Left ventricle myocardium superior (tissue), 1 donor: ENCODE measurements around the gene FGFR4. TPM values are rescaled to one million over a fixed set of nuclear protein-coding genes. Genes with fewer than 3 reads are reported as not detected.
A peak's percentile ranks its signal among the peaks of the same experiment; 100 is the strongest.
"Not testable (repeated sequence)": the region's sequence is repeated elsewhere in the genome, so short reads cannot be mapped to it uniquely, and the experiment has no call there.

Experiments used
- ATAC-seq: fragments of 200-7000 bp; cut with Tn5 transposase; one replicate; pipeline ENCODE4 v1.9.1; 2020; ENCODE audit warnings: mild to moderate bottlenecking, moderate library complexity
- DNase-seq: peaks from one replicate; pipeline ENCODE4 v3.0.0-alpha.2; 2020
- intact Hi-C: fragments of 100-400 bp; cut with micrococcal nuclease; formaldehyde crosslinking; loops from one replicate; pipeline ENCODE4 v1.11.0; 2022
- long read RNA-seq: library from polyadenylated mRNA; unstranded; transcript quantifications from one replicate; pipeline ENCODE4 v2.0.0, GENCODE V29; 2021
- total RNA-seq: library from RNA; stranded (reverse); fragmentation: NEBNext Ultra II Directional; extraction: Animal tissue kit (Norgen Biotek cat#: 25700); gene quantifications from one replicate; pipeline ENCODE4 v1.2.1, GENCODE V29; 2021
- donor health status: DM: no; HTN: yes; CAD: no; lungs with severe emphysema.

Gene FGFR4
- total RNA-seq: 1.4 TPM
- long read RNA-seq, partial matches to known transcripts: 1 of 1 reads
- long read RNA-seq, other reads (novel, unspliced or antisense): 0 of 1 reads

DNA sequence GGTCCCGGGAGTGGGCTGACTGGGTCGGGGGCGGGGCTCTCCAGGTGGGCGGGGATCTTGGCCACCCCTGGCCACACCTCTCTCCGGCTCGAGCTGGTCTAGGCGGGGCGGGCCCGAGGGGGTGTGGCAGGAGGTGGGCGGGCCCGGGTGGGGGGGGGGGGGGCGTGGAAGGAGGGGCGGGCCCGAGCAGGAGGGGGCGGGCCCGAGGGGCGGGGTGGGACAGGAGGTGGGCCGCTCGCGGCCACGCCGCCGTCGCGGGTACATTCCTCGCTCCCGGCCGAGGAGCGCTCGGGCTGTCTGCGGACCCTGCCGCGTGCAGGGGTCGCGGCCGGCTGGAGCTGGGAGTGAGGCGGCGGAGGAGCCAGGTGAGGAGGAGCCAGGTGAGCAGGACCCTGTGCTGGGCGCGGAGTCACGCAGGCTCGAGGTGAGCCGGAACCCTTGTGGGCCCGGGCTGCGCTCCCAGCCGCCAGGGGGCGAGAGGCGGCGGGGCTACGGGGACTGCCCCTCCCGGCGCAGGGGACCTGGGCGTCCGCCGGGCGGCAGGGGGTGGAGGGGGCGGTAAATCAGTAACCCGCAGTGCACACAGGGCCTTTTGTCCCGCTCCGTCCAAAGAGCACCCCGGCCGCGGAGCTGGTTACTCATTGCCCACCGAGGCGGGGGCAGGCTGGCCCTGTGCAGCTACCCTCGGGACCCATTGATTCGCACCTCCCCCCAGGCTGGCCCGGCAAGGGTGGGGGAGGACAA is at the start of gene FGFR4:
Gene FGFR4 (plus strand): TSS at position 262 of the 744 bp plus-strand sequence. CDS start 2,688 bp downstream, outside the sequence.
- ATAC-seq (peak; percentile 65), DNase-seq (peak; percentile 66)
- intact Hi-C loops: no loop called here

DNA sequence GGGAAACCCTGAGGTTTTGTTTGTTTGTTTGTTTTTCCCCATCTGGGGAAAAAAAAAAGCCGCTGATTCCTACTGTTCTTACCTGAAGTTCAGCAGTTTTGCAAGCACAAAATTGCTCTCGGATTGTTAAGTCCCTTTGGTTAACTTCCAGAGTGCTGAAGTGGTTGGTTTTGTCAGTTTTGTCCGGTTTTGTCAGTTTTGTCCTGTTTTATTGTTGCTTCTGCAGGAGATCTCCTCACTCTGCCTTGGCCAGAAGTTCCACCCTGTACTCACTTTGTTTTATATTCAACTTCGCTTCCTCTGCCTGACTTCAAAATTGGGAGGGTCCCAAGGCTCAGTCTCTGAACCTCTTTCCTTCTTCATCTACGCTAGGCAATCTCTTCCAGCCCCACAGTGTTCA is 49.8 kb upstream of the FGFR4 start:
- DNase-seq (no peak), ATAC-seq (no peak)
- intact Hi-C loops: no loop called here

DNA sequence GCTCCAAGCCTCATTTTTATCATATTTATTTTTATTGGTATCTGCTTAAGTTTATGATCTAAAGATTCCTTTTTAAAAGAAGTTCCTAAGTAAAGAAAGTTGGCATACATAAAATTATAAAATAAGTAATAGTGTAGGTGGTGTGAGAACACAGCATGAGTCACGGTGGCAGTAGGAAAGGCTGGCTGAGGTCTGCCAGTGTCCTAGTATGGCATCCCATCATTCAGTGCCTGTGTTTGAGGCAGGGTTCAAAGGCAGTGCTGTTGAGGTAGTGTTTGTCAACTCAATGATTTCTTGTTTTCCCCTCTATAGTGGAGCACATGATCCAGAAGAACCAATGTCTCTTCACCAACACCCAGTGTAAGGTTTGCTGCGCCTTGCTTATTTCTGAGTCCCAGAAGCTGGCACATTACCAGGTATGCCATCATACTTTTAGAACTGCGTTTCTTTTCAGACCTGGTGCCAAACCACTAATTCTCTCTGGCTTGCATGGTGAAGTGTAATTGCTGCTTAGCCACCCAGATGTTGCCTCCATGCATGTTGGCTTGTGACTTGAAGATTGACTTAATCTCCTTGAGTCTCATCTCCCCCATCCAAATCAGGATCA is 45.8 kb upstream of the FGFR4 start:
- DNase-seq (no peak), ATAC-seq (no peak)
- intact Hi-C loops: no loop called here

DNA sequence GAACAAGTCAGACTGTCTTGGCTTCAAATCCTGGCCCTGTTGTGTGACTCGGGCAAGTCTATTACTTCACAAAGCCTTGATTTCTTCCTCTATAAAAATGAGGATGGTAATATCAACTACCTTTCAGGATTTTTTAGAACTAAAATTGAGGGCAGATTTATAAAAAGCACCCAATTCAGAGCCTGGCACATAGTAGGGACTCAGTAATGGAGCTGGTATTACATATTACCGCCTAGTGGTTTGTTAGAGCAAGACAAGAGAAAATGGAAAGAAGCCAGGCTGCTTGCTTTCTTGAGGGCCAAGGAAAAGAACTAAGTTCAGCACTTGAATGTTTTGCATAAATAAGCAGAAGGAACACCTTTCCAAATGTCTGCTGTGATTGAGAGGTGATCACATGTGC is 44.8 kb upstream of the FGFR4 start:
- intact Hi-C loops: no loop called here
- no peak for DNase-seq
- ATAC-seq: no peak

DNA sequence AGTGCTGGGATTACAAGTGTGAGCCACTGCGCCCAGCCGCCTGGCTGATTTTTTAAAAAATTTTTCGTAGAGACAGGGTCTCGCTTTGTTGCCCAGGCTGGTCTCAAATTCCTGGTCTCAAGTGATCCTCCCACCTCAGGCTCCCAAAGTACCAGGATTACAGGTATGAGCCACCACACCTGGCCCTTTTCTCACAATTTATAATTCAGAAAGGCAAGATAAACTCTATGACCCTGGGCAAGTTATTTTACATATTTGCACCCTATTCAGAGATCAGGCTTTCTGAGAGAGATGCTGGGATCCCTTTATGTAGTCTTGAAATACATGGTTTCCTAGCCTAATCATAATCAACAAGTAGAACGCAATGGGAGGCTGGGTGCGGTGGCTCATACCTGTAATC is 43.6 kb upstream of the FGFR4 start:
- no peak for ATAC-seq
- DNase-seq: no peak
- intact Hi-C loops: no loop called here

DNA sequence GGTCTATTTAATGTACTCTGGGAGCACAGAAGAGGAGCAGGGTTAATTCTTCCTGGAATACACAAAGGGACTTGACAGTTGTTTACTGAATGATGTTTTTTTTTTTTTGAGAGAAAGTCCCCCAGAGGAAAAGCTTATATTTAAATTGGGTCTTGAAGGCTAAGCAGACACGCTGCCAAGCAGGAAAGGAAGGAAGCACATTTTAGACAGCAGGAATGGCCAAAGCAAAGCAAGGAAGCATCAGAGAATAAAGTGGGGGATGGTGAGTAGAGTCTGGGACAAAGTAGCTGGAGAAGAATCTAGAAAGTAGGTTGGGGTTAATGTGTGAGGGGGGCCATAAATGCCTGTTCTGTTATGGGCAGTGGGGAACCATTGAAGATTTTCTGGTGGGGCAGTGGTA is 42.8 kb upstream of the FGFR4 start:
- ATAC-seq (no peak), DNase-seq (no peak)

DNA sequence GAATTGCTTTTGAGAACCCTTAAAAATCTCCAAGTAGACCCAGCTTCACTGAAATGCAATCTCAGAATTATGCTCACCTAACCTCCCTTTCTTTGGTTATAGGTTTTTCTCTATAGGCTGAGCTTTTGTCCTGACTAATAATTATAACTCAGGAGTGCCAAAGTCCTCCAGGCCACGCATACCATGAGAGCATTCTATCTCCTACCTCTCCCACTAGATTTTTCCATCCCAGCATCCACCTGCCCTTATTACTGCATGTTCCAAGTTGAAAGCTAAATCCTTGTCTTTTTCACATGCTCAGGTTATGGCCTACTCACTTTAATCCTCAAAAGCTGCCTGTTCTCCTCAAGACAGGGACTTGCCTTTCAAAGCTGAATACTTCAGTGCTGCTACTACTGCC is 42.1 kb upstream of the FGFR4 start:
- ATAC-seq (no peak), DNase-seq (no peak)
- intact Hi-C loops: no loop called here

More for the DNA sequence above, 42.8 kb upstream of the FGFR4 start:
- intact Hi-C loops: no loop called here

DNA sequence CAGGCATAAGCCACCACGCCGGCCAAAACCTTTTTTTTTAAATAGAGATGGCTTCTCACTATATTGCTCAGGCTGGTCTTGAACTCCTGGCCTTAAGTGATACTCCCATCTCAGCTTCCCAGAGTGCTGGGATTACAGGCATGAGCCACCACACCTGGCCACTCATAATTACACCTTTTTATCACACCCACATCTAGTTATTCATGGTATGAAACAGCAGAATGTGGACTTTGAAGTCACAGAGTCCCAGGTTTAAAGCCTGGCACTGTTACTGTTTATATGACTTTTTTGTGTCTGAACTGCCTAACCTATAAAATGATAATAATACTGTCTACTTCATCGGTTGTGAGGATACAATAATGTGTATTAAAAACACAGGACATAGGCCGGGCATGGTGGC is 41.1 kb upstream of the FGFR4 start:
- DNase-seq (no peak), ATAC-seq (no peak)
- intact Hi-C loops: no loop called here

DNA sequence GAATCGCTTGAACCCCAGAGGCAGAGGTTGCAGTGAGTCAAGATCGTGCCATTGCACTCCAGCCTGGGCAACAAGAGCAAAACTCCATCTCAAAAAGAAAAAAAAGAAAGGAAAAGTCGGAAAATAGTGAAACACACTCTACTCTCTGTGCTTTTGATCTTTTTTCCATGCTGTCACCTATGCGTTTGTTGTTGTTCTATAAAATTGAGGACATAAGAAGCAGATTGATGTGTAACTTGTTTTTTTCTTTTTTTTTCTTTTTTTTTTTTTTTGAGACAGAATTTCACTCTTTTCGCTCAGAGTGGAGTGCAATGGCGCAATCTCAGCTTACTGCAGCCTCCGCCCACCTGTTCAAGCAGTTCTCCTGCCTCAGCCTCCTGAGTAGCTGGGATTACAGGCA is 38.2 kb upstream of the FGFR4 start:
- ATAC-seq, intact Hi-C loops, DNase-seq: not testable (repeated sequence)

DNA sequence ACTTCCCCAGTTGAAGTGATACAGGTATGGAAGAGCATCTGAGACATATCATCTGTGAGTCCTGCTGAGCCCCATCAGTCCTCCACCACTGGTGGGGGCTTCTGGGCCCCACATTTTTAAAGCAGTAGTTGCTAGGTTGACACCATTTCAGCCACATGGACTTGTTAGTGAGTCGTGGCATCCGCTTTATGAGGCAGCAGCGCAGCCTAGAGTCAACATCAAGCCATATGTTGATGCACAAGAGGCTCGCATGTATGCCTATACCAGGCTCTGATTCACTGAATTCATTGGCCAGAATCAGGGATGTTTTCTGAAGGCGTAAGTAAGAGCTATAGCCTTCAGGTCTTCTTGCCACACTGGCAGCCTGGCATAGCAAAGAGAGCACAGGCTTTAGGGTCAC is 37.4 kb upstream of the FGFR4 start:
- ATAC-seq (no peak), DNase-seq (no peak)
- intact Hi-C loops: no loop called here

DNA sequence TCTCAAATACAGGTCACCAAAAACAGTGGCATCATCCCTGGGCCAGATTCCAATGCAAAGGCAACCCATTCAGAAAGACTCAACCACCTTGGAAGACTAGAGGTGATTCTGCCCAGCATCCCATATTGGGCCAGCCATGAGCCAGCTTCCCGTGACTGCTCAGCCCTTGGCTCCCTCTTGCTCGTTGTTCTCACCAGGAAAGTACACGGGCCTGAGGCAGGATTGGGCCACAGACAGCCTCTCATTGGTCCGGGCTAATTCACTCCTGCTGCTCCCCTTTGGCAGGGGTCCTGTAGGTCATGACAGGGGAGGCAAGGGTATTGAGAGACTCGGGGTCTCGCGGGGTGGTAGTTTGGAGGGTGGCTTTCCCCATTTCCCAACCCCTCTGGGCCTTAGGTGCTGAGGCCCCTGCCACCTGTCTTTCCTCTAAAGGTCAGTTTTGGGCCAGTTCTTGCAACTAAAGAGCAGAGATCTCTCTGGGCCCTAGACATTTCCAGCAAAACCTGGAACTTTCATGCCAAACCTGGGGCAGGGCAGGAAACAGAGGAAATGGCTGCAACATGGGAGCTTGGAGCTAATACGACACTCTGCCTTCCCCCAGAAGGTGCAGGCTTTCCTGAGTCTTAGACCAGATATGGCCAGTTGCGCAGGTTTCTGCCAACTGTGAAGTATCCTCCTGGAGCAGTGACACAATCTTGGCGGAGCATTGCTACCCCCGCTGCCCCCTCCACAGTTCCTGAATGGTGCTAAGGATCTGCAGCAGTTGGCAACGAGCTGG is 22.0 kb upstream of the FGFR4 start:
- intact Hi-C loops: no loop called here
- ATAC-seq (no peak), DNase-seq (no peak)

DNA sequence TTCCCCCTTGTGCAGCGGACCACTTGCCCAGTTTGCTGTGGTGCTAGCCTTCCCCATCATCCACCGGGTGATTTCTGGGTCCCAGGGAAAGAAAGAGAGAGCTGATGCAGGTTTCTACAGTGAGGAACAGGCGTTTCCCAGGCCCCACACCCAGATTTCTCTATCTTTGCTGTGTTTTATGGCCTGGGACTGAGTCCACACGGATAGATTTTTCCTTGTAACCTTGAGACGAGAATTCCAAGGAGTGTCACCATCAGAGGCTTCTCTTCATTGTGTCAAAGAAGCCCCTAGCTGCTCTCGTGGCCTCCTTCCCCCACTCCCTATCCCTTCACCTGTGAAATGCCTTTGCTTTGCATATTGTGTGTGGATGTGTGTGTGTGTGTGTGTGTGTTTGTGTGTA is 21.2 kb upstream of the FGFR4 start:
- DNase-seq (no peak), ATAC-seq (no peak)
- intact Hi-C loops: no loop called here

DNA sequence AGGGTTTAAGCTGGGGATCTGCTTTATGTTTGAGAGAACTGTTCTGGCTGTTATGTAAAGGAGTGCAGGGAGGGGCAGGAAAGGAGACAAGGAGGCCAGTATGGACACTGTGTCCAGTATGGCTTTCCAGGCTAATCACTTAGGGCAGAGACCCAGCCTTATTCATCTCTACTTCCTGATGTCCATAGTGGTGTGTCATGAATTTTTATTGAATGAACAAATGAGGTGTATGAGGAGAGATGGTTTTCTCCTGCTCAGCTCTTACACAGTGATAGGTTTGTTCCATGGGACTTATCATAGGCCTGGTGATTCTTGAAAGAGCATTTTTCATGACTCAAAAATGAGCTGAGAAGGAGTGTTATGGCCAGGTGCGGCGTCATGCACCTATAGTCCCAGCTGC is 20.5 kb upstream of the FGFR4 start:
- DNase-seq: no peak
- no peak for ATAC-seq
- intact Hi-C loops: no loop called here

DNA sequence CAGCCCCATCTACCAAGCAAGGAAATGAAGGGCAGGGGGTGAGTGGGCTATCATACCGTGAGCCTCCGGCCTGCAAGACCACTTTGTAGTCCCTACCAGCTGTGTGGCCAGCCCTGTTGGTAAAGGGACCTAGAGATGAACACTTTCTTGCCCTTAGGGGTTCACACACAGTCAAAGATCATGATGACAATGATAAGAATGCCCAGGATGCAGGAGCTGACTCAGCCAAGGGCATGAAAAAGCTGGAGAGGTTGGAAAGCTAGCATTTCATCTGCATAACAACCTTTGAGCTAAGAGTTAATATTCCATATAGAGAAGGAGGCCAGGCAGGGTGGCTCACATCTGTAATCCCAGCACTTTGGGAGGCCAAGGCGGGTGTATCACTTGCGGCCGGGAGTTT is 19.2 kb upstream of the FGFR4 start:
- ATAC-seq (no peak), DNase-seq (no peak)
- intact Hi-C loops: no loop called here

DNA sequence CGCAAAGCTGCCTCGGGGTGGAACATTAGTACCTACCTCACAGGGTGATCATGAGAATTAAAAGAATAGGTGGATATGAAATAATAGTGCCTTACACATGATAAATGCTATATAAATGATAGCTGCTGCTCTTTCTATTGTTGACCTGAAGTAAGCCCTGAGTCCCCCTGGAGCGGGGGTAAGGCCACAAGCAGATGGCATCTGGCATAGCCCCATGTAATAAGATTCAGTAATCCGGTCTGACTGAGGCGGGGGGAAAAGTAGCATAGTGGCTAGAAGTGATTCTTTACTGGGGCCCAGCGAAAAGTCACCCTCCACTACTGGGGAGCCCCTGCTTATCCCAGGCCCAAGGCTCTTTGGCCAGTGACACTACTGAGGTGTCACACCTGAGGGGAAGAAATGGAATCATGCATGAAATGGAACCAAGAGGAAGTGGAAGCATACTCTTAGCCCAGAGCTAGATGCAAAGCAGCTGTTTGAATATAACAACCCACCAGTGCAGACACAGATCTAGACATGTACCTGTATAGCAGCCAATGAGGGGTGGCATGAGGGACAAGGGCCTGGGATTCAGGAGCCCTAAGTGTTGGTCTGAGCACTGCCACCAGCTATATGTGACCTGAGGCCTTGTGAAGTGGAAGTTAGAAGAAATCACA is 16.1 kb upstream of the FGFR4 start:
- ATAC-seq (no peak), DNase-seq (no peak)
- intact Hi-C loops: no loop called here

DNA sequence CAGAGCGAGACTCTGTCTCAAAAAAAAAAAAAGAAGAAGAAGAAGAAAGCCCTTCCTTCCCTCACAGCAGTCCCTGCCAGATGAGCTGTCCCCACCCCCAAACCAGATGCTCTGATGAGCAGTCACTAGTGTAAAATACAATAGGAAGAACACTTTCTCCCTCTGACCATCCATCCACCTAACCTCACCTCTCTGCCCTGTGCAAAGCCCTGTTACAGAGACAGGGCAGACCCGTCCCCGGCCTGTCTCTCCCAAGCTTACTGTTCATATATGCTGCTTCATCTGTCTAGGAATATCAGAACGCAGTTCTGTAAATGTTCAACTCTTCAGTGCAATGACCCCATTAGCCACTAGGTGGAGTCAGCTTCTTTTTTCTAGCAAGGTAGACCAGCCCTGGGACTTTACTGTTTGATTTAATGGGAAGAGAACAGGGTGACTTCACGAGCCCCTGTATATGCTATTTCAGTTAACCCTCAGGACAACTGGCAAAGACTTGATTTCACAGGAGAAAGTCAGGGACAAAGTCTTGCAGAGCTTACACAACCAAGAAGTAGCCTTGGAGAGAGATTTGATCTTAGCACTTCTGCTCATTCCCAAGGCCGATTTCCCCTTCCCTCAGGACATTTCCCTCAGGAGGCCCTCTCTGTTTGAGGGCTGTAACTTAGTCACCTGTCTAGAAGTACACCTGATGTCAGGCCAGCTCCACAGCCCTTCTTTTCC is 14.9 kb upstream of the FGFR4 start:
- peak; percentile 84 for ATAC-seq
- intact Hi-C loops: no loop called here
- no peak for DNase-seq

DNA sequence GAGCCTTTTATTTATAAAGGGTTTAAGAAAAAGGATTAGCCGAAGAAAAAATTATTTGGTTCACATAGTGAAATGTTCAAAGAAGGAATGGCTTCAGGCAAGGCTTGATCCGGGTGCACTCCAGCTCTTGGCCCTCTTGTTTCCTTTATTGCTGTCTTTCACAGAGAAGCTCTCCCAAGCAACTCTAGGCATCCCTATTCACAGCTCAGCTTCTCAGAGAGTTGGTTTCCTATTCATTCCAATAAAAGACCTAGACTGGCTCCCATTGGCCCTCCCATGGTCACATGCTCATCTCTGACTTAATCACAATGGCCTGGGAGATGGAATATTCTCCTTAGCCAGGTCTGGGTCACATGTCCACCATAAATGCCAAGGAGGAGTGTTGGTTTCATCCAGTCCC is 9.4 kb upstream of the FGFR4 start:
- ATAC-seq: no peak
- no peak for DNase-seq
- intact Hi-C loops: no loop called here

DNA sequence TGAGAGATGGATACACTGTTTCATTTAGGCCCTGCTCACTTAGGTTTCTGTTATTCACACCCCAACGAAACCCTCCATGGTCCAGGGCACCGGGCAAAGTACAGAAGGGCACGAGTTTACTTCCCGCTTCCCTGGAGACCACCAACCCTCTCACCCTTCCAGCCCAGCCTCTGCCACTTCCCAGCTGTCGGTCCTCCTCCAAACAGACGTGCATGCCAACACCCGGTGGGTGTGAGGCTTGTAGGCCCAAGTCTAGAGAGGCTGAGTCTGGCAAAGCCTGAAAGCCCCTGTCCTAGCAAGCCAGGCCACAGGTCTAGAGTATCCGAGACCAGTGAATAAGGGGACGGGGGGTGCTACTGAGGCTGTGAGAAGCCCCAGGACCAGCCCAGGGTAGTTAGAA is 7.1 kb upstream of the FGFR4 start:
- intact Hi-C loops: no loop called here
- ATAC-seq (no peak), DNase-seq (no peak)

DNA sequence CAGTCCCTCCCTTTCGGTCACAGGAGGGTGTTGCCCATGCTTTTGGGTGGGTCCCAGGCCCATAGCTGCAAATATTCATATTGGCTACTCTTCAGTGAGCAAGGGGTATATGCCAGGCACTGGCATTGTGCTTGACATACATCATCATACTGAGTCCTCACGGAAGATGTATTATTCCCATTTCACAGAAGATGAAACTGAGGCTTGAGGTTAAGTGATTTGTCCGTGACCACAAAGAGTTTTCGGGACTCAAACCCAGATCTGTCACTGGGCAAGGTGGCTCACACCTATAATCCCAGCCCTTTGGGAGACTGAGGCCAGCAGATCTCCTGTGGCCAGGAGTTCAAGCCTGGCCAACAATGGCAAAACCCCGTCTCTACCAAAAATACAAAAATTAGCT is 6.5 kb upstream of the FGFR4 start:
- intact Hi-C loops: no loop called here
- DNase-seq (no peak), ATAC-seq (no peak)
